Heart left ventricle (tissue), 16 donors: Measurements from ENCODE around the gene KDM8. TPM values are rescaled to one million over a fixed set of nuclear protein-coding genes. Genes with fewer than 3 reads are reported as not detected.

Experiments used
- ATAC-seq, 4 donors: fragments of 200-7000 bp; cut with Tn5 transposase; one replicate each; pipeline ENCODE4 v1.9.1; 2020 to 2022; ENCODE audit warnings: moderate library complexity in 4 of 4, mild to moderate bottlenecking in 3 of 4, moderate number of reproducible peaks in 1 of 4
- DNase-seq, 5 donors: peaks; one replicate each; pipeline ENCODE4 v3.0.0-alpha.2; 2020
- H3K27ac ChIP-seq, 12 donors: fragments of 200-600 bp; sonication (generic) in 4 of 12; one replicate each; pipeline versions ENCODE4 v1.5.0 to v1.8.0; 2016 to 2022; ENCODE audit warnings: mild to moderate bottlenecking in 2 of 12
- H3K27me3 ChIP-seq, 9 donors: fragments of 200-600 bp; sonication (generic) in 2 of 9; one replicate each; pipeline versions ENCODE4 v1.5.1 to v1.8.0; 2016 to 2022; ENCODE audit warnings: mild to moderate bottlenecking in 3 of 9
- H3K36me3 ChIP-seq, 9 donors: fragments of 200-600 bp; sonication (generic) in 2 of 9; one replicate each; pipeline versions ENCODE4 v1.5.0 to v1.8.0; 2018 to 2022; ENCODE audit warnings: mild to moderate bottlenecking in 2 of 9
- H3K4me1 ChIP-seq, 12 donors: fragments of 200-600 bp; sonication (generic) in 4 of 12; one replicate each; pipeline versions ENCODE4 v1.5.0 to v1.8.0; 2016 to 2022; ENCODE audit warnings: mild to moderate bottlenecking in 3 of 12
- H3K4me3 ChIP-seq, 12 donors: fragments of 200-600 bp; sonication (generic) in 4 of 12; one replicate each; pipeline versions ENCODE4 v1.5.0 to v1.8.0; 2017 to 2022; ENCODE audit warnings: mild to moderate bottlenecking in 9 of 12, moderate library complexity in 4 of 12
- H3K9me3 ChIP-seq, 12 donors: fragments of 200-600 bp; sonication (generic) in 4 of 12; one replicate each; pipeline versions ENCODE4 v1.5.0 to v1.8.0; 2016 to 2022; ENCODE audit warnings: mild to moderate bottlenecking in 1 of 12
- POLR2A ChIP-seq, 2 donors: fragments of 450-650 bp; IDR thresholded peaks; one replicate each; pipeline ENCODE4 v1.6.1; 2017; ENCODE audit warnings: antibody characterized with exemption in 2 of 2, mild to moderate bottlenecking in 2 of 2, moderate library complexity in 2 of 2
- WGBS, 4 donors: extraction: QIAGEN DNeasy Blood & Tissue Kit in 2 of 4; methylation state at CpG; one replicate each; pipeline versions ENCODE4 v1.1.5 to v1.1.7; 2013 to 2018; 5-methylcytosine and 5-hydroxymethylcytosine counted together
- intact Hi-C, 10 donors: fragments of 100-400 bp; cut with DNase I; formaldehyde crosslinking; loops; one replicate each; pipeline versions ENCODE4 v1.11.1 to v1.14.2; 2022
- polyA plus RNA-seq, 2 donors: library from polyadenylated mRNA; stranded (reverse); fragments of 200-250 nt; gene quantifications; one replicate each; pipeline ENCODE4 v1.2.3, GENCODE V29; 2013
- total RNA-seq, 9 donors: library from RNA; depleted of rRNA in 2 of 9; stranded (reverse); fragments of >200 nt in 2 of 9; fragmentation: NEBNext Ultra II Directional in 3 of 9; extraction: Animal tissue kit (Norgen Biotek cat#: 25700) in 3 of 9; gene quantifications; one replicate each; pipeline versions ENCODE4 v1.1.0 to v1.2.4, GENCODE V29; 2016 to 2023
- TF ChIP-seq, protein P1 (sequence below), 12 donors: fragments of 200-600 bp; sonication (generic) in 4 of 12; IDR thresholded peaks; one replicate each; pipeline versions ENCODE4 v1.5.0 to v1.8.0; 2018 to 2022; ENCODE audit warnings: antibody characterized with exemption in 12 of 12, mild to moderate bottlenecking in 5 of 12
- donor health status: ischemic (EF 13 %, LVEDD 7.1; RV severe dilation, severe dysfunction).
- donor health status: healthy with polysubstance abuse.
- donor health status: DM: no; HTN: yes; CAD: no.
- donor health status: DM: no; HTN: no; CAD: no.
- donor health status: ischemic (EF 25% LVEDD 6.9; RV normal size, moderate dysfunction).
- donor health status: ischemic (EF 25% LVEDD 5.7; RV mildly dilated, moderate dysfunction).
- donor health status: healthy.
- donor health status: DM: yes; HTN: yes; CAD: no.
- donor health status: ischemic (EF 35%, LVEDD 5.7; RV mildly dilated, moderate dysfunction).
- donor health status: nonischemic (EF 11% LVEDD 7.7; RV severe dilation, severe dysfunction).
- donor health status: DM: yes; HTN: yes; CAD: no.
- donor health status: PGD.
- donor health status: ischemic (EF 29% LVEDD 5.4; RV normal size, mild dysfunction).
- donor health status: nonischemic (EF 23%, LVEDD 6.1; RV moderate dilation, normal function).

The KDM8 gene
- total and polyA plus RNA-seq, 11 donors: 1.4 to 8.4 (median 3.5) TPM

DNA sequence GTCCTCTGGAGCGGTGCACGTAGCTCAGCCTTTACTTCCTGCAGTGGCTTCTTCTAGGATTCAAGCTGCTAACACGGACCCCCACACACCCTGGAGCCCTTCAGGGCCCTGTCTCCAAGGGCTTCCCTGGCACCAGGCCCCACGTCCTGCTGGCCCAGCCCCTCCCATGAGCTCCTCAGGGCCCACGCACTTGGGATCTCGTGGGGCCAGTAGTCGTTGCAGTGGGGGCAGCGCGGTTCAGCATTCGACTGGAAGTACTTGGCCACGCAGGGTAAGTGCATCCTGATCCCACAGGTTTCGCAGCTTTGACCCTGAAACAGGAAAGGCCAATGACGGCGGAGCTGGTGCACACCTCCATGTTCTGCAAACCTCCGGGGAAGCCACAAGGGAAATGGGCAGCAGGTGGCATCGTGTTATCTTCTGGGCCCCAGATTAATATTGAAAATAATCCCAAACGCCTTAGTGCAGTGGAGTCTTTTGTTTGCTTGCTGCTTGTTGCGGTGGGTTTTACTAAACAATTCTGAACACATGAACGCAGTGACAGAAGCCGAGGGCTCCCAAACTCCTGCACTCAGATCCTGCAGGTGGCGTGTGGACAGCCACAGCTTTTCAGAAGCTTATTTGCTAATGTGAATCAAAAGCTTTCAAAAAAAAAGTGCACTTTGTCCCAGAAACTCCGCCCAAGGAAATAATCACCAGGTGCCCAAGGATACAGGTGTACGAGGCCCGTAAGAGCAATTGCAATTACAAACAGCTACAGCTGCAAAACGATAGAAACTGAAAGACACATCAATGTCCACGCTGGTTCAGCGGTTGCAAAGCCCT, 22.4 kb downstream of the KDM8 start:
- Histone ChIP-seq H3K4me1 (peaks cover 5 to 41% (median 18%) of the 10 kb centered on the region in 12 donors), H3K27me3 (no peaks in the 10 kb centered on the region), H3K9me3 (no peaks in the 10 kb centered on the region), H3K27ac (no peak overlapping the region), H3K36me3 (peaks cover 0 to 28% (median 18%) of the 10 kb centered on the region in 9 donors), H3K4me3 (no peak overlapping the region)
- TF ChIP-seq, protein P1, sequence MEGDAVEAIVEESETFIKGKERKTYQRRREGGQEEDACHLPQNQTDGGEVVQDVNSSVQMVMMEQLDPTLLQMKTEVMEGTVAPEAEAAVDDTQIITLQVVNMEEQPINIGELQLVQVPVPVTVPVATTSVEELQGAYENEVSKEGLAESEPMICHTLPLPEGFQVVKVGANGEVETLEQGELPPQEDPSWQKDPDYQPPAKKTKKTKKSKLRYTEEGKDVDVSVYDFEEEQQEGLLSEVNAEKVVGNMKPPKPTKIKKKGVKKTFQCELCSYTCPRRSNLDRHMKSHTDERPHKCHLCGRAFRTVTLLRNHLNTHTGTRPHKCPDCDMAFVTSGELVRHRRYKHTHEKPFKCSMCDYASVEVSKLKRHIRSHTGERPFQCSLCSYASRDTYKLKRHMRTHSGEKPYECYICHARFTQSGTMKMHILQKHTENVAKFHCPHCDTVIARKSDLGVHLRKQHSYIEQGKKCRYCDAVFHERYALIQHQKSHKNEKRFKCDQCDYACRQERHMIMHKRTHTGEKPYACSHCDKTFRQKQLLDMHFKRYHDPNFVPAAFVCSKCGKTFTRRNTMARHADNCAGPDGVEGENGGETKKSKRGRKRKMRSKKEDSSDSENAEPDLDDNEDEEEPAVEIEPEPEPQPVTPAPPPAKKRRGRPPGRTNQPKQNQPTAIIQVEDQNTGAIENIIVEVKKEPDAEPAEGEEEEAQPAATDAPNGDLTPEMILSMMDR (IDR thresholded peaks at IDR 0.05): no peak
- TF ChIP-seq POLR2A (IDR thresholded peaks at IDR 0.05): no peak
- intact Hi-C loops: loop anchor here in 1 of 10 donors (5.0 kb wide), 1 partner anchor 142 kb away; no protein-coding TSS in a partner anchor
- ATAC-seq (no peak), DNase-seq (peak in 2 of 5 donors; percentile 22 to 63)
- 80 to 85% (median 80%) methylated on average over 20 to 27 of the region's 27 CpGs for WGBS, 4 donors

DNA sequence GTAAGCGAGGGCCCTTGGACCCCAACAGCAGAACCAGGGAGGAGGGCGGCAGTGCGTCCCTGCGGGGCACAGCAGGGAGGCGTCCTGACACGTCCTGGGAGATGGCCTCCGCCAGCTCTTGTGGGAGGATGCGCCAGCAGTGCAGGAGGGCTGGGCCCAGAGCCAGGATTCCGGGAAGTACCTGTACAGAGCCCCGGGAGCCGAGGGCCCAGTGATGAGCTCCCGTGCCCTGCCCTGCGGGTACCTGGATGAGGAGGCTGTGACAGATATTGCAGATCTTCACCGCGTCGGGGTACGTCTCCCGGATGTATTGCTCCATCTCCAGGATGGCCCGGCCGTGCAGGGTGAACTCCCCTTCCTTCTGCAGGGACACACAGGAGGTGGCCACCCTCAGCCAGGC, 23.1 kb downstream of the KDM8 start:
- H3K36me3 ChIP-seq: peaks cover 0 to 32% (median 22%) of the 10 kb centered on the region in 9 donors
- intact Hi-C loops: loop anchor here in 1 of 10 donors (5.0 kb wide), 1 partner anchor 141 kb away; no protein-coding TSS in a partner anchor
- H3K9me3 ChIP-seq: no peaks in the 10 kb centered on the region
- peak in 2 of 5 donors; percentile 27 to 57 for DNase-seq
- H3K27ac ChIP-seq: no peak overlapping the region
- ATAC-seq: no peak
- no peak overlapping the region for H3K4me3 ChIP-seq
- 88 to 92% (median 90%) methylated on average over 12 to 20 of the region's 20 CpGs for WGBS, 4 donors
- H3K27me3 ChIP-seq: no peaks in the 10 kb centered on the region
- peaks cover 5 to 39% (median 18%) of the 10 kb centered on the region in 12 donors for H3K4me1 ChIP-seq
- no peak for TF ChIP-seq POLR2A (IDR thresholded peaks at IDR 0.05)
- TF ChIP-seq, protein P1 (IDR thresholded peaks at IDR 0.05): no peak

DNA sequence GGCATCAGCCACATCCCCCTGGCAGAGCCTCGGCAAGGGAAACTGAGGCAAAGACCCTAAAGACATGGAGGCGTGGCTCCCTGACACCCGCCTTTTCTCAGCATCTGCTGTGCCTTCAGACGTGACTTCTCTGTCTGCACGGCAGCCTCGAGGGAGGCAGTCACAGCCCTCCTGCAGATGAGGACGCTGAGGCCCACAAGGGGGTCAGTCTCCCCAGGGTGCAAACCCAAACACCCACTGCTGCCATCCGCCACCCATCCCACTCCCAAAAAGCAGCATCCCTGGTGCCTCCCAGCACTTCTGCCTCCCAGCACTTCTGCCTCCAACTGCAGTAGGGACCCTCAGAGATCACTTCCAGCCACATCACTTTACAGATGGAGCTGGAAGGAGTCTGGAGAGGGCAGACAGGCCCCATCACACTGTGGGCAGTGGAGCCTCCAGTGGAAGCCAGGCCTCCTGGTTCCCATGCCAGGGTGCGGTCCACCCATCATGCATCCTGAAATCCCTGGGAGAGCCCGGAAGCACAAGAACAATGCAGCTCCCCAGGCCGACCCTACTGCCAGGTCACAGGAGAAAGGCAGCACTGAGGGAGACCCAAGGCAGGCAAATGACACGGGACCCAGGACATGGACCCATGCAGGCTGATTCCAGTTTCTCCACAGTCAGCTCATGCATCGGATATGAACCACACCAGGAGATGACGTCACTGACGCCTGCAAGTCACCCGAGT, 23.8 kb downstream of the KDM8 start:
- ATAC-seq: no peak
- intact Hi-C loops: loop anchor here in 1 of 10 donors (5.0 kb wide), 1 partner anchor 140 kb away; no protein-coding TSS in a partner anchor
- WGBS, 4 donors: 88 to 91% (median 89%) methylated on average over 14 to 16 of the region's 16 CpGs
- no peak overlapping the region for H3K4me3 ChIP-seq
- peak in 2 of 5 donors; percentile 18 to 43 for DNase-seq
- H3K9me3 ChIP-seq: no peaks in the 10 kb centered on the region
- H3K27ac ChIP-seq: no peak overlapping the region
- H3K4me1 ChIP-seq: peaks cover 5 to 37% (median 17%) of the 10 kb centered on the region in 12 donors
- peaks cover 0 to 38% (median 25%) of the 10 kb centered on the region in 9 donors for H3K36me3 ChIP-seq
- TF ChIP-seq, protein P1 (IDR thresholded peaks at IDR 0.05): no peak
- no peak for TF ChIP-seq POLR2A (IDR thresholded peaks at IDR 0.05)
- no peaks in the 10 kb centered on the region for H3K27me3 ChIP-seq

DNA sequence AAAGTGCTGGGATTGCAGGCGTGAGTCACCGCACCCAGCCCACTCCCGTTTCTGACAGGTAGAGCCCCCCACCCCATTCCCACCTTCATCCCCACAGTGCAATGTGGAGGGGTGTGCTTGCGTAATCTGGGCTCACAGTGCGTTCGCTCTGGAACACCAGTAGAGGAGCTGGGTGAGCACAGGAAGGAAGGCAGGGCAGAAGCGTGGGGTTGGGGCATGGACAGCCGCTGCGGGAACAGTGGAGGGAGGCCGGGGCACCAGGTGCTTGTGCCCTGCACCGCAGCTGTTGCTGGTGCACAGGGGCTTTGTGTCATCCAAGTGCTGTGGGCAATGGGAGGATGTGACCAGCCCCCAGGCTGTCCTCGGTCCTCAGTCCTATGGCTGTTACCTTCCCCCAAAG, 24.7 kb downstream of the KDM8 start:
- DNase-seq (peak in 2 of 5 donors; percentile 7 to 37), ATAC-seq (no peak)
- H3K27ac ChIP-seq: no peak overlapping the region
- H3K4me1 ChIP-seq: peaks cover 1 to 37% (median 9%) of the 10 kb centered on the region in 12 donors
- no peak overlapping the region for H3K4me3 ChIP-seq
- H3K27me3 ChIP-seq: no peaks in the 10 kb centered on the region
- H3K36me3 ChIP-seq: peaks cover 0 to 48% (median 33%) of the 10 kb centered on the region in 9 donors
- intact Hi-C loops: loop anchor here in 1 of 10 donors (5.0 kb wide), 1 partner anchor 139 kb away; no protein-coding TSS in a partner anchor
- TF ChIP-seq, protein P1 (IDR thresholded peaks at IDR 0.05): no peak
- no peak for TF ChIP-seq POLR2A (IDR thresholded peaks at IDR 0.05)
- 84 to 91% (median 91%) methylated on average over 9 to 12 of the region's 12 CpGs for WGBS, 4 donors
- no peaks in the 10 kb centered on the region for H3K9me3 ChIP-seq
